ENCODE results near the gene GALNT10.

DNA sequence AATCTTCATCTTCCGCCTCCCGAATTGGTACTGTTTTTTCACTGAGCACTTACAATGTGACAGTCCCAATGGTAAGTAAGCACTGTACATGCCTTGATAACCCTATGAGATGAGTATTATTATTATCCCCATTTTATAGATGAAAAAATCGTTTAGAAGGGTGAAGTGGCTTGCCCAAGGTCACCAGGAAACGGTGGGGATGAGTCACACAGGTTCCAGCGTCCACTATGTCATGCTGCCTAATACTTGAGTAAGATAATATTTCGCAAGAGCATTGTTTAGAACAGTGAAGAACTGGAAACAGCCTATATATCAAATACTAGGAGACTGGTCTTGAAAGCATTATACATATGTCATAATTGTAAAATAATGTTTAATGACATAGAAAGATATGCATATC lies 274.6 kb downstream of the GALNT10 start:
- no peak for TF ChIP-seq YY1 (IDR thresholded peaks at IDR 0.05; ENCODE audit: insufficient read depth, insufficient read length)
- no peak for TF ChIP-seq ZNF274 (IDR thresholded peaks at IDR 0.05; ENCODE audit: low read depth, low read length)

Data from NT2/D1 (cell line).